HCT116 (cell line): Measurements from ENCODE around the gene PLCB1.

Source experiments
- CTCF ChIP-seq, 3 experiments: fragments of 200-600 bp in 1 of 3; sonication (generic) in 1 of 3; IDR thresholded peaks in 2 of 3; conservative IDR thresholded peaks in 1 of 3; 2 replicates each; pipeline ENCODE4 v1.5.1; 2012 to 2017; ENCODE audit warnings: low read depth in 2 of 3, low read length in 2 of 3, antibody characterized with exemption in 1 of 3, borderline replicate concordance in 1 of 3, control low read depth in 1 of 3, mild to moderate bottlenecking in 1 of 3, mixed read lengths in 1 of 3, mixed run types in 1 of 3, moderate library complexity in 1 of 3; ENCODE audit not compliant: insufficient read depth in 1 of 3
- EZH2 ChIP-seq: fragments of 200-600 bp; sonication (generic); IDR thresholded peaks from 2 replicates; pipeline ENCODE4 v1.6.1; 2017; ENCODE audit warnings: antibody characterized with exemption, mixed run types
- JUND ChIP-seq: IDR thresholded peaks from 2 replicates; pipeline ENCODE4 v1.6.1; 2012
- POLR2A ChIP-seq: IDR thresholded peaks from 2 replicates; pipeline ENCODE4 v1.7.0; 2011; ENCODE audit warnings: borderline replicate concordance; ENCODE audit not compliant: insufficient read depth, insufficient read length; ENCODE audit errors: extremely low read depth
- POLR2AphosphoS5 ChIP-seq: IDR thresholded peaks from 2 replicates; pipeline ENCODE4 v1.6.1; 2011; ENCODE audit warnings: mild to moderate bottlenecking, low read depth, low read length, moderate library complexity
- REST ChIP-seq: IDR thresholded peaks from 2 replicates; pipeline ENCODE4 v1.6.1; 2012; ENCODE audit warnings: low read depth
- TCF7L2 ChIP-seq: IDR thresholded peaks from 2 replicates; pipeline ENCODE4 v1.7.0; 2011; ENCODE audit warnings: borderline replicate concordance, inconsistent platforms; ENCODE audit not compliant: insufficient read depth, insufficient read length; ENCODE audit errors: extremely low read depth
- TF ChIP-seq, protein P1 (sequence below): IDR thresholded peaks from 2 replicates; pipeline ENCODE4 v1.6.1; 2012

DNA sequence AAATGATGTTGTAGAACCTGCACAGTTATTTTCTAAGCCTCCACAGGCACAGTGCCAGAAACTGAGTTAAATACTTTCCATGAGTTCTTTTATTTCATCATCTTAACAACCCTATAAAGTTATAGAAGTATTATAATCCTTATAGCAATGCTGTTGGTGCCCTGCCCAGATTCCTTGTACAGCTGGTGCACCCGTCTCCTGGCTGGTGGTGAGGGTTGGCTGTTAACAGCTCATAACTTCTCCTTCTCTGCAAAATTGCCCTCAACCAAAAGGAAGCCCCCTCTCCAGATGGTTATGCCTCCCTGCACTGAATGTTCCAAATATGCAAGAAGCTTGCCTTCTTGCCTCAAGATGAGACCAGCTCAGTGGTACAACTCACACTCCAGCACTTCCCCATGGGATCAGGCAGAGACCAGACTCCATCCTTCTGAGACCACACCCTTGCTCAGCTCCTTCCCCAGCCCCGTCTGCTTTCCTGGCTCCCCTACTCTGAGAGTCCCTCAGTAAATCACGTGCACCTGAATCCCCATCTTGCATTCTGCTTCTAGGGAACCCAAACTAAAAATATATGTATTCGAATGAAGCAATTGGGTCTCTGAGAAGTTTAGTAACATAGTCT is 632.4 kb downstream of the PLCB1 start:
- TF ChIP-seq REST (no peak), POLR2A (no peak), EZH2 (no peak), TCF7L2 (no peak), CTCF (IDR thresholded peaks at IDR 0.05 in 2 of 3, conservative IDR thresholded peaks at IDR 0.05 in 1 of 3; ENCODE audit: borderline replicate concordance in 1 of 3, insufficient read depth in 1 of 3, low read depth in 2 of 3, low read length in 2 of 3) (no peak), POLR2AphosphoS5 (no peak), JUND (no peak)
- TF ChIP-seq, protein P1, sequence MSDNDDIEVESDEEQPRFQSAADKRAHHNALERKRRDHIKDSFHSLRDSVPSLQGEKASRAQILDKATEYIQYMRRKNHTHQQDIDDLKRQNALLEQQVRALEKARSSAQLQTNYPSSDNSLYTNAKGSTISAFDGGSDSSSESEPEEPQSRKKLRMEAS = no peak
